GM12892 (cell line): Measurements from ENCODE around the gene DLX1.

ENCODE experiments used
- POLR2A ChIP-seq: IDR thresholded peaks from 2 replicates; pipeline ENCODE4 v1.6.1; 2011; ENCODE audit warnings: low read depth, low read length, control low read depth
- POLR2AphosphoS5 ChIP-seq: IDR thresholded peaks from 2 replicates; pipeline ENCODE4 v1.6.1; 2011; ENCODE audit warnings: low read depth, low read length, control low read depth
- TAF1 ChIP-seq: IDR thresholded peaks from 2 replicates; pipeline ENCODE4 v1.6.1; 2011; ENCODE audit warnings: low read depth, mild to moderate bottlenecking, control low read depth, low read length, borderline replicate concordance

DNA sequence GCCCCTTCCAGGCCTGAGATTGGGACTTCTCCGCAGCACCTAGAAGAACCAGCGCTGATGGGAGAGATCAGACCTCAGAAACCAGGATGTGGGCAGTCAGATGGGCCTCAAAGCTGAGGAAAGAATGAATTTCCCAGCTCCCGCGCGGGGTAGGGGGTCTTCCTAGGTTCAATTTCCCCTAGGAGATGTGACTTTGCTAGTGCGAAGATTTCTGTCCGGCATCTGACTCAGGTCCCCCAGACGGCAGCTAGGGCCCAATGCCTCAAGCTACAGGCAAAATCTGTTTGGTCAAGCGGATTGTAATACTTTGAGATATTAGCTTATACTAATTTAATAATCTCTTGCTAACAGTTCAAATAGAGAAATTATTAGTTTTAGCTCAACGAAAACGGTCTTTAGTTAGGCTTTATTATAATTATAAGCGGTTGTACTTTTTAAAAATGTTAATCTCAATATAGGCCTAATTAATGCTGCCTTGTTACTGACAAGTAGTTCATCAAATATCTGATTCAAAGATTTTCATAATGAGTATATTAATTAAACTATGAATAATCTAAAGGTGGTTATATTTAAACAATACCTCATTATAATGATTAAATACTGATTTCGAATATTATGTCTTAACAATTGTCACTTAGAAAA lies 5.8 kb downstream of the DLX1 start:
- TF ChIP-seq POLR2A (no peak), POLR2AphosphoS5 (no peak), TAF1 (no peak)
